GM21723 (cell line): ENCODE data around the gene PCDHA8.
"Not testable (repeated sequence)": the region's sequence is repeated elsewhere in the genome, so short reads cannot be mapped to it uniquely, and the experiment has no call there.

Source experiments
- ATAC-seq: cut with Tn5 transposase; IDR thresholded peaks from one replicate; pipeline ENCODE4 v1.9.1; 2021; ENCODE audit warnings: mild to moderate bottlenecking, moderate library complexity; ENCODE audit not compliant: unreplicated experiment

PCDHA8 gene, protein sequence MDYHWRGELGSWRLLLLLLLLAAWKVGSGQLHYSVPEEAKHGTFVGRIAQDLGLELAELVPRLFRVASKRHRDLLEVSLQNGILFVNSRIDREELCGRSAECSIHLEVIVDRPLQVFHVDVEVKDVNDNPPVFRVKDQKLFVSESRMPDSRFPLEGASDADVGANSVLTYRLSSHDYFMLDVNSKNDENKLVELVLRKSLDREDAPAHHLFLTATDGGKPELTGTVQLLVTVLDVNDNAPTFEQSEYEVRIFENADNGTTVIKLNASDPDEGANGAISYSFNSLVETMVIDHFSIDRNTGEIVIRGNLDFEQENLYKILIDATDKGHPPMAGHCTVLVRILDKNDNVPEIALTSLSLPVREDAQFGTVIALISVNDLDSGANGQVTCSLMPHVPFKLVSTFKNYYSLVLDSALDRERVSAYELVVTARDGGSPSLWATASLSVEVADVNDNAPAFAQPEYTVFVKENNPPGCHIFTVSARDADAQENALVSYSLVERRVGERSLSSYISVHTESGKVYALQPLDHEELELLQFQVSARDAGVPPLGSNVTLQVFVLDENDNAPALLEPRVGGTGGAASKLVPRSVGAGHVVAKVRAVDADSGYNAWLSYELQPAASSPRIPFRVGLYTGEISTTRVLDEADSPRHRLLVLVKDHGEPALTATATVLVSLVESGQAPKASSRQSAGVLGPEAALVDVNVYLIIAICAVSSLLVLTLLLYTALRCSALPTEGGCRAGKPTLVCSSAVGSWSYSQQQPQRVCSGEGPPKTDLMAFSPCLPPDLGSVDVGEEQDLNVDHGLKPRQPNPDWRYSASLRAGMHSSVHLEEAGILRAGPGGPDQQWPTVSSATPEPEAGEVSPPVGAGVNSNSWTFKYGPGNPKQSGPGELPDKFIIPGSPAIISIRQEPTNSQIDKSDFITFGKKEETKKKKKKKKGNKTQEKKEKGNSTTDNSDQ

DNA sequence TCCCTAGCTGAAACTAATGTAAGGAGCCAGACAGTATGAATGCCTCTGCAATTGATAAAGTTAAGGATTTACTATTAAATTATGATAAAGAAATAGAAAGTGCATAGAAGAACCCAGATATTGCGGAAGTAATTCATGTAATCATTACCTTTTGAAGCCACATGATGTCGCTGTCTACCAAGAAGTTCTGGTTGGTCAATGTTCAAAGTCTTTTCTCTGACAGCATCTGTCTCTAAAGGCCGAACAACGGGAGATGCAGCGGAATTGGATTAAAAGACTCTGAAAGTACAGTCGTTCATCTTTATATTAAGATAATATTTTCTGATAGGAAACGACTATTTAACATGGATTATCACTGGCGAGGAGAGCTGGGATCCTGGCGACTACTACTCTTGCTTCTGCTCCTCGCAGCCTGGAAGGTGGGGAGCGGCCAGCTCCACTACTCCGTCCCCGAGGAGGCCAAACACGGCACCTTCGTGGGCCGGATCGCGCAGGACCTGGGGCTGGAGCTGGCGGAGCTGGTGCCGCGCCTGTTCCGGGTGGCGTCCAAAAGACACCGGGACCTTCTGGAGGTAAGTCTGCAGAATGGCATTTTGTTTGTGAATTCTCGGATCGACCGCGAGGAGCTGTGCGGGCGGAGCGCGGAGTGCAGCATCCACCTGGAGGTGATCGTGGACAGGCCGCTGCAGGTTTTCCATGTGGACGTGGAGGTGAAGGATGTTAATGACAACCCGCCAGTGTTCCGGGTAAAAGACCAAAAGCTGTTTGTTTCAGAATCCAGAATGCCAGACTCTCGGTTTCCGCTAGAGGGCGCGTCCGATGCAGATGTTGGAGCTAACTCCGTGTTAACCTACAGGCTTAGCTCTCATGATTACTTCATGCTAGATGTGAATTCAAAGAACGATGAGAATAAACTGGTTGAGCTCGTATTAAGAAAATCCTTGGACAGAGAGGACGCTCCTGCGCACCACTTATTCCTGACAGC is at the start of gene PCDHA8:
Gene PCDHA8, plus strand, starts transcription at position 210 of the 985 bp plus-strand sequence. Its CDS starts 135 bp downstream, at position 345.
- no peak for ATAC-seq

GRCh38 chr5:140794595-140795258 is 46.3 kb upstream of the PCDHA8 start, which contains the start of gene PCDHA2:
Gene PCDHA2 (plus strand): TSS chr5:140794852.
- no peak for ATAC-seq

DNA sequence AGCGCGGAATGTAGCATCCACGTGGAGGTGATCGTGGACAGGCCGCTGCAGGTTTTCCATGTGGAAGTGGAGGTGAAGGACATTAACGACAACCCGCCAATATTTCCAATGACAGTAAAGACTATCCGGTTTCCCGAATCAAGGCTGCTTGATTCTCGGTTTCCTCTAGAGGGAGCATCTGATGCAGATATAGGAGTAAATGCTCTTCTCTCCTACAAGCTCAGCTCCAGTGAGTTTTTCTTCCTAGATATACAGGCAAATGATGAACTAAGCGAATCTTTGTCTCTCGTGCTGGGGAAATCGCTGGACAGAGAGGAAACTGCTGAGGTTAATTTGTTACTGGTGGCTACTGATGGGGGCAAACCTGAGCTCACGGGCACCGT is 45.7 kb upstream of the PCDHA8 start:
- ATAC-seq, result no peak

DNA sequence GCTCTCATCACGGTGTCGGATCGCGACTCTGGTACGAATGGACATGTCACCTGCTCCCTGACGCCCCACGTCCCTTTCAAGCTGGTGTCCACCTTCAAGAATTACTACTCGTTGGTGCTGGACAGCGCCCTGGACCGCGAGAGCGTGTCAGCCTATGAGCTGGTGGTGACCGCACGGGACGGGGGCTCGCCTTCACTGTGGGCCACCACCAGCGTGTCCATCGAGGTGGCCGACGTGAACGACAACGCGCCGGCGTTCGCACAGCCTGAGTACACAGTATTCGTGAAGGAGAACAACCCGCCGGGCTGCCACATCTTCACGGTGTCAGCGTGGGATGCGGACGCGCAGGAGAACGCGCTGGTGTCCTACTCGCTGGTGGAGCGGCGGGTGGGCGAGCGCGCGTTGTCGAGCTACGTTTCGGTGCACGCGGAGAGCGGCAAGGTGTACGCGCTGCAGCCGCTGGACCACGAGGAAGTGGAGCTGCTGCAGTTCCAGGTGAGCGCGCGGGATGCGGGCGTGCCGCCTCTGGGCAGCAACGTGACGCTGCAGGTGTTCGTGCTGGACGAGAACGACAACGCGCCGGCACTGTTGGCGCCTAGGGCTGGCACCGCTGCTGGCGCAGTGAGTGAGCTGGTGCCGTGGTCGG is 44.8 kb upstream of the PCDHA8 start:
- ATAC-seq, result not testable (repeated sequence)

DNA sequence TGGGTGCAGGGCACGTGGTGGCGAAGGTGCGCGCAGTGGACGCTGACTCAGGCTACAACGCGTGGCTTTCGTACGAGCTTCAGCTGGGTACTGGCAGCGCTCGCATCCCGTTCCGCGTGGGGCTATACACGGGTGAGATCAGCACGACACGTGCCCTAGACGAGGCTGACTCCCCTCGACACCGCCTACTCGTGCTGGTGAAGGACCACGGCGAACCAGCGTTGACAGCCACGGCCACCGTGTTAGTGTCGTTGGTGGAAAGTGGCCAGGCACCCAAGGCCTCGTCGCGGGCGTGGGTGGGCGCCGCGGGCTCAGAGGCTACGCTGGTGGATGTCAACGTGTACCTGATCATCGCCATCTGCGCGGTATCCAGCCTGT is 44.3 kb upstream of the PCDHA8 start:
- no peak for ATAC-seq

DNA sequence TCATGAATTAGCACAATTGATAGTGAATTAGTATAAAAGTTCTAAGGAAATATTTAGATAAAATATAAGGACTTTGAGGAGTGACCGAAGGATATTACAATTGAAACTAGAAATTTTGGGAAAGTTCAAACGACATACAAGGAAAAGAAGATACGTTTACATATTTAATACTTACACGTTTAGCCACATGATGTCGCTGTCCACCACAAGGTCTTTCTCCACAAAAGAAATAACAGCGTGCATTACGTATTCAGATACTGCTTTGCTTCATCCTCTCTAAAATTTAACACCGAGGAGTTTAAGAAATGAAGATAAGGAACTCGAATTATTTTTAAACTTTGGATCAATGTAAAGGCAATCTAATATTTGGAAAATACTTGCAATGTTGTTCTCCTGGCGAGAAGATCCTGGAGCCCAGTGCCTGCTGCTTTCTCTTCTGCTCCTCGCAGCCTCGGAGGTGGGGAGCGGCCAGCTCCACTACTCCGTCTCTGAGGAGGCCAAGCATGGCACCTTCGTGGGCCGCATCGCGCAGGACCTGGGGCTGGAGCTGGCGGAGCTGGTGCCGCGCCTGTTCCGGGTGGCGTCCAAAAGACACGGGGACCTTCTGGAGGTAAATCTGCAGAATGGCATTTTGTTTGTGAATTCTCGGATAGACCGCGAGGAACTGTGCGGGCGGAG is 40.0 kb upstream of the PCDHA8 start, which contains the start of gene PCDHA3:
Gene PCDHA3, plus strand, starts transcription at position 242 of the 678 bp plus-strand sequence.
- no peak for ATAC-seq

- no peak for ATAC-seq
Measured at GRCh38 chr5:140801494-140801841, 39.5 kb upstream of the PCDHA8 start.

- not testable (repeated sequence) for ATAC-seq
Measured at GRCh38 chr5:140802381-140802780, 38.6 kb upstream of the PCDHA8 start.

- ATAC-seq, result no peak
Measured at GRCh38 chr5:140802781-140803271, 38.2 kb upstream of the PCDHA8 start.

DNA sequence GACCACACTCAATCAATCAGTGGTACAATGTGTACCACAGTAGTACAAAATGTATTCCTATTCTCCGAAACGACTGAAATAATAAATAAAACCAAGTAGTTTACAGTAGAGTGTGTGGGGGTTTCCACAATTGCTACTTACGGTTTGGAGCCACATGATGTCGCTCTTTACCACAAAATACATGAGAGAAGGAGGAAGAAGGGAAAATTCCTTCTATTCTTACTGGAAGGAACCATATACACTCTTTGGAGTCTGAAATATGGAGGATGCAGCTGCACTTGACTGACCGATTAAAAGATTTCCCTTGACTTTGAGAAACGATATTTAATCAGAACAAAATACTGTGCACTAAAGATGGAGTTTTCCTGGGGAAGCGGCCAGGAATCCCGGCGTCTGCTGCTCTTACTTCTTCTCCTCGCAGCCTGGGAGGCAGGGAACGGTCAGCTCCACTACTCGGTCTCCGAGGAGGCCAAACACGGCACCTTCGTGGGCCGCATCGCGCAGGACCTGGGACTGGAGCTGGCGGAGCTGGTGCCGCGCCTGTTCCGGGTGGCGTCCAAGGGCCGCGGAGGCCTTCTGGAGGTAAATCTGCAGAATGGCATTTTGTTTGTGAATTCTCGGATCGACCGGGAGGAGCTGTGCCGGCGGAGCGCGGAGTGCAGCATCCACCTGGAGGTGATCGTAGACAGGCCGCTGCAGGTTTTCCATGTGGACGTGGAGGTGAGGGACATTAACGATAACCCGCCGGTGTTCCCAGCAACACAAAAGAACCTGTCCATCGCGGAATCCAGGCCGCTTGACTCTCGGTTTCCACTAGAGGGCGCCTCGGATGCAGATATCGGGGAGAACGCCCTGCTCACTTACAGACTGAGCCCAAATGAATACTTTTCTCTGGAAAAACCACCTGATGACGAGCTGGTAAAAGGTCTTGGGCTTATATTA is 33.9 kb upstream of the PCDHA8 start, which contains the start of gene PCDHA4:
Gene PCDHA4, plus strand, starts transcription at position 235 of the 942 bp plus-strand sequence.
- ATAC-seq, result no peak

GRCh38 chr5:140808241-140808888 is 32.6 kb upstream of the PCDHA8 start:
- ATAC-seq, result not testable (repeated sequence)

- ATAC-seq, result no peak
Measured at GRCh38 chr5:140808889-140809291, 32.1 kb upstream of the PCDHA8 start.

DNA sequence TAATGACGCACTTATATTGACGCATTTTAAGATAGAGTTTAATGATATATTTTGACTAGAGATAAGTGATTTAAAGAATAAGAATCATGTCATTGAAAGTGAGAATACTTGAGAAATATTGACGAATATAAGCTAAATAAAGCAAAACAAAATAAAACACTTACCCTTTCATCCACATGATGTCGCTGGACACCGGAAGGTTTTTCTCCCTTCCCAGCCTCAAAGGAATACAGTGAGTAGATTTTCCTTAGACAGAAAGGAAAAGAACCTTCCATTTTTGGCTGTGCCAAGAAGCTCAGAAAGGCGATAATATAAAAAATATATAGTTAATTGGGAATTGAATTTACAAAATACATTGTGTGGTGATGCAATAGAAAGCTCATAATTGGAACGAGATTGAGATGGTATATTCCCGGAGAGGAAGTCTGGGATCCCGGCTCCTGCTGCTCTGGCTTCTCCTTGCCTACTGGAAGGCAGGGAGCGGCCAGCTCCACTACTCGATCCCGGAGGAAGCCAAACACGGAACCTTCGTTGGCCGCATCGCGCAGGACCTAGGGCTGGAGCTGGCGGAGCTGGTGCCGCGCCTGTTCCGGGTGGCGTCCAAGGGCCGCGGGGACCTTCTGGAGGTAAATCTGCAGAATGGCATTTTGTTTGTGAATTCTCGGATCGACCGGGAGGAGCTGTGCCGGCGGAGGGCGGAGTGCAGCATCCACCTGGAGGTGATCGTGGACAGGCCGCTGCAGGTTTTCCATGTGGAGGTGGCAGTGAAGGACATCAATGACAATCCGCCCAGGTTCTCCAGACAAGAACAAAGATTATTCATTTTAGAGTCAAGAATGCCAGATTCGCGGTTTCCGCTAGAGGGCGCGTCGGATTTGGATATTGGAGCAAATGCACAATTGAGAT is 19.4 kb upstream of the PCDHA8 start, which contains the start of gene PCDHA5:
Gene PCDHA5, plus strand, starts transcription at position 239 of the 906 bp plus-strand sequence.
- ATAC-seq, result no peak

DNA sequence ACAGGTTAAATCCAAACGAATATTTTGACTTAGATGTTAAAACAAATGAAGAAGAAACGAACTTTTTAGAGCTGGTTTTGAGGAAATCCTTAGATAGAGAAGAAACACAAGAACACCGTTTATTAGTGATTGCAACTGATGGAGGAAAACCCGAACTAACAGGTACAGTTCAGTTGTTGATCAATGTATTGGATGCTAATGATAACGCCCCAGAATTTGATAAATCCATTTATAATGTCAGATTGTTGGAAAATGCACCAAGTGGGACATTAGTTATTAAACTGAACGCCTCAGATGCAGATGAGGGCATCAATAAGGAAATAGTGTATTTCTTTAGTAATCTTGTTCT is 18.7 kb upstream of the PCDHA8 start:
- no peak for ATAC-seq

DNA sequence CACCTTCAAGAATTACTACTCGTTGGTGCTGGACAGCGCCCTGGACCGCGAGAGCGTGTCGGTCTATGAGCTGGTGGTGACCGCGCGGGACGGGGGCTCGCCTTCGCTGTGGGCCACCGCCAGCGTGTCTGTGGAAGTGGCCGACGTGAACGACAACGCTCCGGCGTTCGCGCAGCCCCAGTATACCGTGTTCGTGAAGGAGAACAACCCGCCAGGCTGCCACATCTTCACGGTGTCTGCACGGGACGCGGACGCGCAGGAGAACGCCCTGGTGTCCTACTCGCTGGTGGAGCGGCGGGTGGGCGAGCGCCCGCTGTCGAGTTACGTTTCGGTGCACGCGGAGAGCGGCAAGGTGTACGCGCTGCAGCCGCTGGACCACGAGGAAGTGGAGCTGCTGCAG is 18.0 kb upstream of the PCDHA8 start:
- ATAC-seq, result not testable (repeated sequence)

DNA sequence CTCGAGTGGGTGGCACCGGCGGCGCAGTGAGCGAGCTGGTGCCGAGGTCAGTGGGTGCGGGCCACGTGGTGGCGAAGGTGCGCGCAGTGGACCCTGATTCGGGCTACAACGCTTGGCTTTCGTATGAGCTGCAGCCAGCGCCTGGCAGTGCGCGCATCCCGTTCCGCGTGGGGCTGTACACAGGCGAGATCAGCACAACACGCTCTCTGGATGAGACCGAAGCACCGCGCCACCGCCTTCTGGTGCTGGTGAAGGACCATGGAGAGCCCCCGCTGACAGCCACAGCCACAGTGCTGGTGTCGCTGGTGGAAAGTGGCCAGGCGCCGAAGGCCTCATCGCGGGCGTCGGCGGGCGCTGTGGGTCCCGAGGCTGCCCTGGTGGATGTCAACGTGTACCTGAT is 17.5 kb upstream of the PCDHA8 start:
- no peak for ATAC-seq
